AG20443 (cell line): ENCODE data around the gene EFNA1.
"Not testable (repeated sequence)": the region's sequence is repeated elsewhere in the genome, so short reads cannot be mapped to it uniquely, and the experiment has no call there.

Experiments
- DNase-seq: peaks from one replicate; pipeline ENCODE4 v3.0.0; 2012; ENCODE audit warnings: low spot score, mixed read lengths

EFNA1 gene

DNA sequence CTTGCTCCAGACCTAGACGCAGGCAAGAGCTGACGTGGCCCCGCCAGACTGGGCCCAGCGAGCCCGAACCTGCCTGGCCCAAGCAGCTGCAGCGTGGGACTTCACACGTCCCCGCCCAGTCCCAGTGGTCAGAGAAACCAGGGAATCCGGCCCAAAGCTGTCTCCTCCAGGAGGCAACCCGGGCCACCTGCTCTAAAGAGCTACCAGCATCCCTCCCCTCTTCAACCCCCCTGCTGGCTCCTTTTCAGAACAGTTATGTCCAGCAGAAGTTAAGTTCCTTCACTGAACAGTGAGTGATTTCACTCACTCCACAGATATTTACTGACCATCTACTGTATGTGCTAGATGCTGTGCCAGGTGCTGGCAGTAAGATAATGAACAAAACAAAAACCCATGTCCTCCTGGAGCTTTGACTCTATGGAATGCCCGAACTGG lies 2.1 kb upstream of the EFNA1 start:
- DNase-seq = no peak

DNA sequence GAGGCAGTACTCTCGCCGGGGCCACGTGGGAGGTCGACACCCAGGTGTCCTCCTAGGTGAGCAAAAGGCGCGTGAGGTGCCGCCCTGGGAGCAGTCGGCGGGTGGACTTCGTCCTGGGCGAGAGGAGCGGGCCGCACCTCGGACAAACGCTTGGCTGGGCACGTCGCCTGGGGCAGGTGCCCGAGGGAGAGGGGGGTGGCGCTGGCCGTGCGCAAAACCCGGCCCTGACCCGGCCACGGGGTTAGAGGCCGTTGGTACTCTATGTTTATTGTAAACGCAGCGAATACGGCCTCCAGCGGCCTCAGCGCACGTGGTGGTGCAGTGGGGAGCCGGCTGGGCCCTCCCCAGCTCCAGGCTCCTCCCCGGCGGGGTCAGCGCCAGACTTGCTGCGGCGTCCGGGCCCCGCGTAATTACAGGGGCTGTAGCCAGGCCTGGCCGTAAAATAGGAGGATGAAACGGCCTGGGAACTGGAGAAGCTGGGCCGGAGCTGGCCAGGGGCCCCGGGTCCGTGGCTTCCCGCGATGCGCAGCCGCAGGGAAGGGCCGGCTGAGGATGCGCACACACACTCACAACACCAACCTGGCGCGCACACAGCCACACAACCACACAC lies 1.6 kb upstream of the EFNA1 start:
- peak; percentile 38 for DNase-seq

DNA sequence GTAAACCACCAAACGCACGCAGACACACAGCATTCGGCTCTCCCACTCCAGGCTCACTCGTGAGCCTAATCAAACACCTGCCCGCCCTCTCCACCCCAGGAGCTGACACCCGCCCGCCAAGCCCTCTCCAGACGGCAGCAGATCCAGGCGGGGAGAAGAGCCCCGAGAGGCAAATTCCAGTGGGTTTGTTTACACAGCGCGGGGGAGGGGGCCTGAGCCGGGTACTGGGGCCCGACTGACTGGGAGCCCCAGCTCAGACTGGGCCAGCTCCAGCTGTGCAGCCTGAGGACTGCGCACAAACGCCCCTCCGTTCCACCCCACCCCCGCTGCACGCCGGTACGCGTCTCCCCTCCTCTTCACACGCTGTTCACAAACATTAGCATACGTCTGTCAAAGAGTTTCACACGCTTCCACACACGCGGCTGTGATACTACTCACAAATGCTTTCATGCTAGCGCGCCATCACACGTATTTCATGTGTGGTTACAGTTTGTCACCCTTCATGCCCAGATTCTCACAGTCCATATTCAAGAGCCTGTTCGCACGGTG lies 1.0 kb upstream of the EFNA1 start:
- DNase-seq = no peak

DNA sequence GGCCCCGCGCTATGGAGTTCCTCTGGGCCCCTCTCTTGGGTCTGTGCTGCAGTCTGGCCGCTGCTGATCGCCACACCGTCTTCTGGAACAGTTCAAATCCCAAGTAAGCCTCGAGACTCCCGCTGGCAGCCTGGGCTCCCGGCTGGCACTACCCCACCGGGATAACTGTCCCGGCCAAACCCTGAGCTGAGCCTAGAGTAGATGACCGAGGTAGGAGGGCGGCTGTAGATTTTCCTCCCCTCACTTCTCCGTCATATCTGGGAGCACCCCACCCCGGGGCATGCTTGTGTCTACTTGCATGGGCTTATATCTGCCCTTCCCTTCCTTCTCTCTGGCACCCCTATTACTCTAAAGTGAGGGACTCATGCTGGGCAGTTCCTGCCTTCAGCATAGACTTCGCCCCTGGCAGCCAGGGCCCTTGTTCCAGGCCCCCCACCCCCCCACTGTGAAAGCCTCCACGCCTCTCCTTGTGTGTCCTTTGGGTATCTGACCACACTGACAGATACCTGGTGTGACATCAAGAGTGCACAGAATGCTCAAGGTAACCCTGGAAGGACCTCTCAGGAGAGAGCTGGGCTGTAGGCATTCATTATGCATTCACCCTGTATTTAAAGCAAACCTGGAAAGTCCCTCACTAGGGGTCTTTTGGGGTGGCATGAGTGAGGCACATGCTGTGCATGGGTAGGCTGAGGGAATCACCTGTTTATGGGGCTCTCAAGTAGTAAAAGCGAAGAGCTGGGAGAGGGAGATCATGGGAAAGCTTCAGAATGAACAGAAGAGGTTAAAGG lies 485 bp downstream of the EFNA1 start:
- DNase-seq = no peak

DNA sequence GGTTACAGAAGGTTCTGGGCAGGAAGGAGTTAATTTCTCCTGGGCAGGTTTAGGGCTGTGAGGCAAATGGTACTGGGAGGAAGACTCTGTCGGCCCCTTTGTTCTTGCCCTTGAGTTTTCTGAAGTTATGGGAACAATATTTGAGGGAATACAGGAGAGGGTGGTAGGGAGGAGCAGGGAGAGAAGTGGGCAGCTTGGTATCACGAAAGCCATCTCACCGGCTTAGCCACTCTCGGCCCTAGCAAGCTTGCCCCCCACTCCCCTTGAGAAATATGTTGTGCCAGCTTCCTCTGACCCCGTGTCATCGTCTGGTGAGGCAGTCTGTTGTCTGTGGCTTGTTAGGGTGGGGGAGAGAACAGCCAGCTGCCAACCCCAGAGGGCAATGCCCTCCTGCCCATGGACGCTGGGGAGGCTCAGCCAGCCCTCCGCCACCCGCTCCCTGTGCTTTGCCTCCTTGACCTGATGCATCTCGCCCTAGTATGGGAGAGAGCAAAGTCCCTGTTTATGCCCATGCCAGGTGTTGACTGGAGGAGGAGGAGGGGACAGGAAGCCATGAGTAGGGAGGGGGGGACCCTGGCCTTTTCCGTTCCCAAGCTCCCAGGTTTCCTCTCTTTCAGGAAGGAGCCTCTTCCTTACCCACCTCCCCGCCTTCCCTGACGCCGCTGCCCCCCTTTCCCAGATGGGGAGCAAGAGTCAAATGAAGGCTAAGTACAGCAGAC lies 1.2 kb downstream of the EFNA1 start:
- DNase-seq = no peak

DNA sequence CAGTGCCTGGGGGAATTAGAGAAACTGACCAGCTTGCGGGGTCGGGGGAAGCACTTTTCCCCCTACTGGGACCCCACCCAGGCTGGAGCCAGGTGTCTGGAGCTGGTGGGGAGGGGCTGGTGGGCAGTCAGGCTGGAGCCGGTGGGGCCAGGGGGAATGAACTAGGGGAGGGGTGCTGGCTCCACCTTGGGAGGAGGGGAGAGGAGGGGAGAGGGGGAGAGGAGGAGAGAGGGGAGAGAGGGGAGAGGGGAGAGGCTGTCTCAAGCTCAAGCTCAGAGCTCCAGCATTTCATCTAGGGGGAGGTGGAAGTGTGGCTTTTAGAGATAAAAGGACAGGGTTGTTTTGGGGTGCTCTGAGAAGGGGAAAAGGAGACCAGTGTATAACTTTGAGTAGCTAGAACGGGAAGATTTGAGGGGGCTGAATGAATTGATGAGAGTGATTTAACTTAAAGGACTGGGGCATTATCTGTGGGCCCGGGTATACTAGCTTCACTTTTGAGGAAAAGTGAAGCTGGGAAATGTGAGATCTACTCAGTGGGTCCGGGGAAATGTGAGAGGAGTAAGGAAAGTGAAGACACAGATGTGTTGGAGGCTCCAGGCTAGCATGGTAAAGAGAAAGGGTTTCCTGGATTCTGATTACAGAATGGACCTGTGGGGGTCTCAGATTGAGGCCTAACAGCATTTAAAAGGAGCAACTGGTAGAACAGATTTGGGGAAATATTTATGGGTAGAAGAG lies 2.8 kb downstream of the EFNA1 start:
- no peak for DNase-seq

DNA sequence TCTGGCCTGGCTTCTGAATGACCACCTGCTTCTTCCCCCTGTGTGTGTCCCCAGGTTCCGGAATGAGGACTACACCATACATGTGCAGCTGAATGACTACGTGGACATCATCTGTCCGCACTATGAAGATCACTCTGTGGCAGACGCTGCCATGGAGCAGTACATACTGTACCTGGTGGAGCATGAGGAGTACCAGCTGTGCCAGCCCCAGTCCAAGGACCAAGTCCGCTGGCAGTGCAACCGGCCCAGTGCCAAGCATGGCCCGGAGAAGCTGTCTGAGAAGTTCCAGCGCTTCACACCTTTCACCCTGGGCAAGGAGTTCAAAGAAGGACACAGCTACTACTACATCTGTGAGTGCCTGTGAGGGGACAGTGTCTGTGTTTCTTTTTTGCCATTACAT lies 3.6 kb downstream of the EFNA1 start:
- DNase-seq = no peak

DNA sequence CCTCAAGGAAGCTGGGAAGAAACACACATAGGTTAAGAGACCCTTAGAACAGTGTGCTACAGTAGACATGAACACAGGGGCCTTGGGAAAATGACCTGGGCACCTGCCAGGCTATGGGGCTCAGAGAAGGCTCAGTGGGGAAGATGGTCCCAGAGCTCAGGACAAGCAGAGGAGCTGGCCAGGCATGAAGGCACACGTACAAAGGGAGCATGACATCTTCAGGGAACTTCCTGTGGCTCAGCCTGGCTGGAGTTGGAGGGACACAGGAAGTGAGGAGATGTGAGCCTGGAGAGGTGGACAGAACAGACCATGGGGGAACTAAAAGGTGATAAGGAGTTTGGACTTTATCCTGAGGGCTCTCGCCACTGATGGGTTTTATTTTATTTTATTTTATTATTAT lies 4.2 kb downstream of the EFNA1 start:
- no peak for DNase-seq

DNA sequence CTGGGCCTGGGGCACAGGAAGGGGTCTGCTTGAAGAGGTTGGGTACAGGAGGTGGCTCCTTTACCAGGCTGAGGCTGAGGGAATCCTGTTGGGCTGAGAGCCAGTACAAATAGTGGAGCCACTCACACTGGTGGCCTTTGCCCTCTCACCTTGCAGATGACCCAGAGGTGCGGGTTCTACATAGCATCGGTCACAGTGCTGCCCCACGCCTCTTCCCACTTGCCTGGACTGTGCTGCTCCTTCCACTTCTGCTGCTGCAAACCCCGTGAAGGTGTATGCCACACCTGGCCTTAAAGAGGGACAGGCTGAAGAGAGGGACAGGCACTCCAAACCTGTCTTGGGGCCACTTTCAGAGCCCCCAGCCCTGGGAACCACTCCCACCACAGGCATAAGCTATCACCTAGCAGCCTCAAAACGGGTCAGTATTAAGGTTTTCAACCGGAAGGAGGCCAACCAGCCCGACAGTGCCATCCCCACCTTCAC lies 6.2 kb downstream of the EFNA1 start:
- DNase-seq = no peak

DNA sequence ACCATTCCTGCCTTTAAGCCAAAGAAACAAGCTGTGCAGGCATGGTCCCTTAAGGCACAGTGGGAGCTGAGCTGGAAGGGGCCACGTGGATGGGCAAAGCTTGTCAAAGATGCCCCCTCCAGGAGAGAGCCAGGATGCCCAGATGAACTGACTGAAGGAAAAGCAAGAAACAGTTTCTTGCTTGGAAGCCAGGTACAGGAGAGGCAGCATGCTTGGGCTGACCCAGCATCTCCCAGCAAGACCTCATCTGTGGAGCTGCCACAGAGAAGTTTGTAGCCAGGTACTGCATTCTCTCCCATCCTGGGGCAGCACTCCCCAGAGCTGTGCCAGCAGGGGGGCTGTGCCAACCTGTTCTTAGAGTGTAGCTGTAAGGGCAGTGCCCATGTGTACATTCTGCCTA lies 6.6 kb downstream of the EFNA1 start:
- DNase-seq = no peak

DNA sequence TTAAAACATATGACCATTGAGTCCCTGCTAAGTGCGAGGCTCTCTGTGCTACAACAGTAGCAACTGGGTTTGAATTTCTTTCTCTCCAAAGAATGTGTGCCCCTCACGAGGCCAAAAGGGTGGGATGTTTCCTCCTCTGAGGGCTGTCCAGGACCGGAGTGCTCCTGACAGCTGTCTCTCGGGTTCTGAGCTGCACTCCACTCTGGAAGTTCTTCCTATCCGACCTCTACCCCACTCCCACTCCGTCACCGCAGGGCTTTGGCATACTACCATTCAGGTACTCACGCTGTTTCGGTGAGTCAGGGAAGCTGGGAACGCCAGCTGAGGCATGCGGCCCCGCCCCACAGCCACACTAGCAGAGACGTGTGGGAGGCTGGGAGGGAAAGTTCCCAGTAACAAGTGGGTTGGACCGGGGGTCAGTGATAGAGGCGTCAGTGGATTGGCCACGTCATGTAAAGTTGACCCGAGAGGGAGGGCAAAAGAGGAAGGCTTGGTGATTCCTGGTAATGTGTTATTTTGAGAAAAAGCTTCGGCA lies 7.3 kb downstream of the EFNA1 start:
- peak; percentile 93 for DNase-seq

DNA sequence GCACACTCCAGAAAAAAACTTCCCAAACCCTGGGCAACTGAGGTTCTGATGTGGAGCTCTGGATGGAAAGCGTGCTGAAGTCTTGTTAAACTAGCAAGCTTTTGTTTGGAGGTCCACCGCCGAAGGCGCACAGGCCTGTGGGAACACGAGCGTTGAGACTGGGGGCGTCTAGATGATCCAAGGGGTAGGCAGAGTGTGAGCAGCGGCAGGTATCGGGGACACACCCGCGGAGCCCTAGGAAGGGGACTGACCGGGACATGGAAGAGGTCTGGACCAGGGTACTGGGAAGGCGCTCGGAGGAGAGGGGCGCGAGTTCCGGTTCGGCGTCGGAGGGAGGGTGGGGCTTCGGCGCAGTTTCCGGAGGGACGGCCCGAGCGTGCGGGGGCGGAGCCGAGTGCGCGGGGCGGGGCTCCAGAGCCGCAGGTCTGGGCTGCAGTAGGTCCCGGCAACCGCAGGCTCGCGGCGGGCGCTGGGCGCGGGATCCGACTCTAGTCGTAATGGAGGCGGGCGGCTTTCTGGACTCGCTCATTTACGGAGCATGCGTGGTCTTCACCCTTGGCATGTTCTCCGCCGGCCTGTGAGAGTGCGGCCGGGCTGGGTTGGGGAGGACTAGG lies 7.8 kb downstream of the EFNA1 start, which contains the start of gene SLC50A1:
SLC50A1 (plus strand) TSS at position 438 of the 614 bp plus-strand sequence; CDS start at position 498, 60 bp downstream.
- peak; percentile 97 for DNase-seq

DNA sequence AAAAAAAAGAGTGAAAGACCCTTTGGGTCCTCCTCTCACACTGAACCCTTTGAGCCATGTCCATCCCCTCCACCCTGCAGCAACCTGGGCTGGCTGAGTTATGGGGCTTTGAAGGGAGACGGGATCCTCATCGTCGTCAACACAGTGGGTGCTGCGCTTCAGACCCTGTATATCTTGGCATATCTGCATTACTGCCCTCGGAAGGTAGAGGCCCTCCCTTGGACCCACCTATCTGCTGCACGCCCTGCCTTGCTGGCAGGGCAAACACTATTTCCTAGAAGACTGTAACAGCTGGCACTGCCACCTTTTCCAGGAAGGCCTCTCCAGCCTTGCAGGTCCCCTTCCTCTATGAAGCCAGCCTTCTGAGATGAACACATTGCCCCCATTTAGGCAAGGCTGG lies 9.1 kb downstream of the EFNA1 start:
- peak; percentile 4 for DNase-seq

DNA sequence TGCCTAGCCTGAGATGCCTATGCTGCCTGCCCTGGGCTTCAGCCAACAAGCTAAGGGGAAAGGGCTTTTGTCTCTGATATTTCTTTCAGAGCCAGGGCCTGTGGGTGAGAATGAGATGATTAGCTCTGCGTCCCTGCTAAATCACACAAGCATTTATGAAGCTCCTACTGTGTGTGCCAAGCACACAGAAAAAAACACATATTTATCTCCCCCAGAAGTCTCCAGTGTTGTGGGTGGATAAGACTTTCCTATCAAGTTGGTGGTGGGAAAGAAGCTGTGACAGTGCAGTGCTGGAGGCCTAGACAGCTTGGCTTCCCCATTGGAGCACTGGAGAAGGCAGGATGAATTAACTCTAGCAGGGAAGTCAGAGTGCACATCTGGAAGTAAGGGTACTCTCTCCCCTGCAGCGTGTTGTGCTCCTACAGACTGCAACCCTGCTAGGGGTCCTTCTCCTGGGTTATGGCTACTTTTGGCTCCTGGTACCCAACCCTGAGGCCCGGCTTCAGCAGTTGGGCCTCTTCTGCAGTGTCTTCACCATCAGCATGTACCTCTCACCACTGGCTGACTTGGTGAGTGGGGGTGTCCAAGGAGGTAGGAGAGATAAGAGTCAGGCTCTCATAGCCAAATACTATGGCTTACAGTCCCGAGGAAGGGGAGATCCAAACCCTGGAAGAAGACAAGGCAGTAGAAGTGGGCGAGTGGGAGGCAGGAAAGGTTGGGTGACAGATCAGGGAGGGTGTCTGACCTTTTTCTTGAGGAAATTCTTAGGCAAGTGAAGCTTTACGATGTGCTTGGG lies 9.7 kb downstream of the EFNA1 start:
- DNase-seq = no peak

DNA sequence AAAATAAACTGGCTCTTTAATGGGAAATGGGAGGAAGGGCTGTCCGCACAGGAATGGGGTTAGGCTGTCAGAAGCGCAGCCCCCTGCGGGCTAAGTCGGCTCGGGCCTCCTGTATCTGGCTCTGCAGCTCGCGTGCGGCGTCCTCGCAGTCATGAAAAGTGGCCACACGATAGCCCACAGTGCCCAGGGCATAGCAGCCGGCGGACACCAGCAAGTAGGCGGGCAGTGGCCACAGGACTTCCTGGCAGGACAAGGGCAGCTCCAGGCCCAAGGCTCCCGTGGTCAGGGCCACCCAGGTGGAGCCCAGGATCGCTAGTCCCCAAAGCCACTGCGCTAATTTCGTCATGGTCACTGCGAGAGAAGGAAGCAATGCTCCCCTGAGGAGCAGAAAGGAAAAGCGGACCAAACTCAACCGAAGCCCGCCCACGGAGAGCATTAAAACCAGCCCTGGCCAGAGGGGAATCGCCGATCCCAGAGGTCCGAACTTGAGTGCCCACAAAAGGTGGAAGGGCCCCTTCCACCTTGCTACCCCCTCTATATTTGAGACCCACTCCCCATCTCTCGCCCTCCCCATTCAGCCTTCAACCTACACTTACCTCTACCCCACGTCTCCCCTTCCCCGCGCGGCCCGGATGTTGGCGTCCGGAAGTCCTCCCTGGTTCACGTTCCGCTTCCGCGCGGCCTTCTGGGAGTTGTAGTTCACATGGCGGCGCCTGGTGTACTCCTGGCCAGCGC lies 12.4 kb downstream of the EFNA1 start, which contains the start of gene DPM3:
DPM3 (minus strand) TSS at position 637 of the 735 bp plus-strand sequence; CDS start at position 346, 291 bp downstream.
- peak; percentile 87 for DNase-seq

DNA sequence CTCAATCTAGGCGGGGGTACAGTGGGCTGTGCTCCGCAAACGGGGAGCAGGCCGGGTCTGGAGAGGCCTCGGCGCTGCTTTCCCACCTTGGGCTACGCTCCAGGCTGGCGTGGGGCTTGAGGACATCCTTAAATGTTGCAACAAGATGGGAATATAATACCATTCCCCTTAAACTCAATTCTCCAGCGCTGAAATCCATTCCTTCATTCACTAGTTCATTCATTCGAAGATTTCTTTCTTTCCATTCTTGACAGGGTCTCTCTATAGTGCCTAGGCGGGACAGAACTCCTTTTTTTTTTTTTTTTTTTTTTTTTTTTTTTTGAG lies 12.9 kb downstream of the EFNA1 start:
- no peak for DNase-seq

DNA sequence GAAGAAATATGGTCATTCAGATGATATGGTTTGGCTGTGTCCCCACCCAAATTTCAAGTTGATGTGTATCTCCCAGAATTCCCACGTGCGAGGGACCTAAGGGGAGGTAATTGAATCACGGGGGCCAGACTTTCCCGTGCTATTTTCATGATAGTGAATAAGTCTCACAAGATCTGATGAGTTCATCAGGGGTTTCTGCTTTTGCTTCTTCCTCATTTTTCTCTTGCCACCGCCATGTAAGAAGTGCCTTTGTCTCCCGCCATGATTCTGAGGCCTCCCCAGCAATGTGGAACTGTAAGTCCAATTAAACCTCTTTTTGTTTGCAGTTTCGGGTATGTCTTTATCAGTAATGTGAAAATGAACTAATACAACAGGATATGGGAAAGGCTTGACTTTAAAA lies 14.1 kb downstream of the EFNA1 start:
- DNase-seq = no peak

DNA sequence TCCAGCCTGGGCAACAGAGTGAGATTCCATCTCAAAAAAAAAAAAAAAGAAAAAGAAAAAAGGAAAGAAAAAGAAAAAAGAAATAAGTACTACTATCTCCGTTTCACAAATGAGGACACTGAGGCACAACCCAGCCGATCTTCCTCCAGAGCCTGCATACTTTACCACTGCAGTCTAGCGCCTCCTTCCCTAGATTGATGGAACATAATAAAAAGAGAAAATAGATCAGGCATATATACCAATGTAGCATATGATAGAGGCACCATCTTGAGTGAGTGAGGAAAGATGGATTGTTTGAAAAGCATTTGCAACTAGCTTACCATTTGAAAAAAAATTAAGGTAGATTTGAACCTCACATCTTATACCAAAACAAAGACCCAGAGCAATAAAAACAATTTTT lies 17.8 kb downstream of the EFNA1 start:
- DNase-seq = no peak

DNA sequence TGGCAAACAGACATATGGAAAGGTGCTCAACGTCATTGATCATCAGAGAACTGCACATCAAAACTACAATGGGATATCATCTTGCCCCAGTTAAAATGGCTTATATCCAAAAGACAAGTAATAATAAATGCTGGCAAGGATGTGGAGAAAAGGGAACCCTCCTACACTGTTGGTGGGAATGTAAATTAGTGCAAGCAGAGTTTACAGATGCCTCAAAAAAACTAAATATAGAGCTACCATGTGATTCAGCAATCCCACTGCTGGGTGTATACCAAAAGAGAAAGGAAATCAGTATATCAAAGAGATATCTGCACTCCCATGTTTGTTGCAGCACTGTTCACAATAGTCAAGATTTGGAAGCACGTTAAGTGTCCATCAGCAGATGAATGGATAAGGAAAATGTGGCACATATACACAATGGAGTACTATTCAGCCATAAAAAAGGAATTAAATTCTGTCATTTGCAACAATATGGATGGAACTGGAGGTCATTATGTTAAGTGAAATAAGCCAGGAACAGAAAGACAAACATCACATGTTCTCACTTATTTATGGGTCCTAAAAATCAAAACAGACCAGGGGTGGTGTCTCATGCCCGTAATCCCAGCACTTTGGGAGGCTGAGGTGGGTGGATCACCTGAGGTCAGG lies 28.4 kb downstream of the EFNA1 start:
- DNase-seq = not testable (repeated sequence)
